HCT116 (cell line): ENCODE results near the gene RAPGEF1. TPM values are rescaled to one million over a fixed set of nuclear protein-coding genes. Genes with fewer than 3 reads are reported as not detected.

Experiments used
- ATAC-seq: fragments of 200-7000 bp; cut with Tn5 transposase; 2 replicates; pipeline ENCODE4 v1.9.1; 2020; ENCODE audit warnings: mild to moderate bottlenecking, moderate library complexity
- BruUV-seq: library from RNA; stranded (reverse); fragments of 400-500 nt; replicated peaks from 2 replicates; lab custom pipeline; 2021; lab: Mats Ljungman, UMichigan
- CTCF ChIA-PET: fragments of 300-600 bp; sonication (Branson Sonifier 250); formaldehyde crosslinking; loops from one replicate; lab custom pipeline; 2021; ENCODE audit warnings: antibody characterized with exemption; lab: Charles Lee
- POLR2A ChIA-PET: fragments of 300-600, 350-600 bp; sonication (Branson Sonifier 250); formaldehyde crosslinking; loops from one replicate; lab custom pipeline; 2021; ENCODE audit warnings: antibody characterized with exemption; lab: Charles Lee
- RAD21 ChIA-PET, 2 experiments: fragments of 300-600 bp; sonication (Branson Sonifier 250); formaldehyde crosslinking; loops; one replicate each; lab custom pipeline; 2023; ENCODE audit warnings: low total read pairs in 2 of 2; ENCODE audit not compliant: uncharacterized antibody in 2 of 2, unreplicated experiment in 2 of 2, low non-redundant PET in 1 of 2; lab: Charles Lee
- DNase-seq: peaks from one replicate; pipeline ENCODE4 v3.0.0-alpha.2; 2010; ENCODE audit warnings: low read depth, low spot score
- H2AFZ ChIP-seq: fragments of 200-600 bp; shearing (Covaris generic), sonication (generic); 2 replicates; pipeline ENCODE4 v1.6.1; 2017; ENCODE audit warnings: low read depth, mixed run types, mixed read lengths, antibody characterized with exemption, low read length; ENCODE audit not compliant: poor library complexity, severe bottlenecking
- H3K27ac ChIP-seq: 2 replicates; pipeline ENCODE4 v1.5.1; 2012; ENCODE audit warnings: low read depth, low read length
- H3K27me3 ChIP-seq: fragments of 200-600 bp; sonication (generic); 2 replicates; pipeline ENCODE4 v1.6.1; 2016; ENCODE audit warnings: mixed run types, low read length, mixed read lengths; ENCODE audit not compliant: insufficient read depth
- H3K36me3 ChIP-seq, 2 experiments: fragments of 200-500 bp in 1 of 2; fragments of 200-600 bp in 1 of 2; sonication (Bioruptor generic) in 1 of 2; sonication (generic) in 1 of 2; 2 replicates each; pipeline versions ENCODE4 v1.5.1 to v1.6.1; 2014 to 2016; ENCODE audit warnings: low read length in 2 of 2, inconsistent platforms in 1 of 2, mixed read lengths in 1 of 2, mixed run types in 1 of 2; ENCODE audit not compliant: insufficient read depth in 2 of 2, control insufficient read depth in 1 of 2
- H3K4me1 ChIP-seq, 2 experiments: fragments of 200-600 bp in 1 of 2; sonication (generic) in 1 of 2; 2 replicates each; pipeline versions ENCODE4 v1.5.1 to v1.6.1; 2012 to 2017; ENCODE audit warnings: low read length in 2 of 2, inconsistent platforms in 1 of 2, mild to moderate bottlenecking in 1 of 2, mixed read lengths in 1 of 2, mixed run types in 1 of 2, moderate library complexity in 1 of 2; ENCODE audit not compliant: insufficient read depth in 2 of 2, control insufficient read depth in 1 of 2
- H3K4me2 ChIP-seq: fragments of 200-600 bp; sonication (generic); 2 replicates; pipeline ENCODE4 v1.6.1; 2017; ENCODE audit warnings: mixed run types, low read length, mixed read lengths
- H3K4me3 ChIP-seq, 2 experiments: fragments of 200-600 bp in 1 of 2; sonication (generic) in 1 of 2; replicated peaks in 1 of 2; 2 replicates each; pipeline ENCODE4 v1.5.1; 2011 to 2016; ENCODE audit warnings: low read length in 2 of 2, control low read depth in 1 of 2, low read depth in 1 of 2, mild to moderate bottlenecking in 1 of 2, mixed read lengths in 1 of 2, mixed run types in 1 of 2
- H3K79me2 ChIP-seq: fragments of 200-600 bp; sonication (generic); 2 replicates; pipeline ENCODE4 v1.6.1; 2017; ENCODE audit warnings: mild to moderate bottlenecking, mixed run types, low read length, moderate library complexity, mixed read lengths; ENCODE audit not compliant: insufficient read depth
- H3K9ac ChIP-seq: fragments of 200-600 bp; sonication (generic); 2 replicates; pipeline ENCODE4 v1.6.1; 2016; ENCODE audit warnings: low read length, mixed read lengths
- H3K9me2 ChIP-seq: fragments of 200-600 bp; sonication (generic), shearing (Covaris generic); 2 replicates; pipeline ENCODE4 v1.6.1; 2017; ENCODE audit warnings: mixed run types, mild to moderate bottlenecking, moderate library complexity; ENCODE audit not compliant: insufficient read depth
- H3K9me3 ChIP-seq, 2 experiments: fragments of 200-500 bp in 1 of 2; fragments of 200-600 bp in 1 of 2; sonication (Bioruptor generic) in 1 of 2; sonication (generic) in 1 of 2; 2 replicates each; pipeline ENCODE4 v1.6.1; 2014 to 2017; ENCODE audit warnings: low read length in 2 of 2, mixed read lengths in 2 of 2, inconsistent platforms in 1 of 2, low read depth in 1 of 2, mild to moderate bottlenecking in 1 of 2, mixed run types in 1 of 2, moderate library complexity in 1 of 2; ENCODE audit not compliant: control insufficient read depth in 1 of 2, insufficient read depth in 1 of 2
- H4K20me1 ChIP-seq: fragments of 200-600 bp; sonication (generic), shearing (Covaris generic); 2 replicates; pipeline ENCODE4 v1.6.1; 2017; ENCODE audit warnings: mixed run types, mild to moderate bottlenecking, moderate library complexity; ENCODE audit not compliant: insufficient read depth
- CBX3 ChIP-seq: IDR thresholded peaks from 2 replicates; pipeline ENCODE4 v1.6.1; 2012; ENCODE audit warnings: low read depth
- CEBPB ChIP-seq: IDR thresholded peaks from 2 replicates; pipeline ENCODE4 v1.6.1; 2012; ENCODE audit warnings: low read depth
- EGR1 ChIP-seq: IDR thresholded peaks from 2 replicates; pipeline ENCODE4 v1.6.1; 2012; ENCODE audit warnings: low read depth
- ELF1 ChIP-seq: IDR thresholded peaks from 2 replicates; pipeline ENCODE4 v1.6.1; 2012; ENCODE audit warnings: low read depth, borderline replicate concordance
- EZH2 ChIP-seq: fragments of 200-600 bp; sonication (generic); IDR thresholded peaks from 2 replicates; pipeline ENCODE4 v1.6.1; 2017; ENCODE audit warnings: antibody characterized with exemption, mixed run types
- EZH2phosphoT487 ChIP-seq: fragments of 200-600 bp; IDR thresholded peaks from 2 replicates; pipeline ENCODE4 v1.6.1; 2018; ENCODE audit warnings: antibody characterized with exemption, borderline replicate concordance
- JUND ChIP-seq: IDR thresholded peaks from 2 replicates; pipeline ENCODE4 v1.6.1; 2012
- POLR2A ChIP-seq: IDR thresholded peaks from 2 replicates; pipeline ENCODE4 v1.7.0; 2011; ENCODE audit warnings: borderline replicate concordance; ENCODE audit not compliant: insufficient read depth, insufficient read length; ENCODE audit errors: extremely low read depth
- POLR2AphosphoS5 ChIP-seq: IDR thresholded peaks from 2 replicates; pipeline ENCODE4 v1.6.1; 2011; ENCODE audit warnings: mild to moderate bottlenecking, low read depth, low read length, moderate library complexity
- RAD21 ChIP-seq: IDR thresholded peaks from 2 replicates; pipeline ENCODE4 v1.6.1; 2012; ENCODE audit warnings: low read depth, mild to moderate bottlenecking
- SIN3A ChIP-seq: IDR thresholded peaks from 2 replicates; pipeline ENCODE4 v1.6.1; 2012; ENCODE audit warnings: low read depth
- SRF ChIP-seq: IDR thresholded peaks from 2 replicates; pipeline ENCODE4 v1.6.1; 2012; ENCODE audit warnings: low read depth
- TCF7L2 ChIP-seq: IDR thresholded peaks from 2 replicates; pipeline ENCODE4 v1.7.0; 2011; ENCODE audit warnings: borderline replicate concordance, inconsistent platforms; ENCODE audit not compliant: insufficient read depth, insufficient read length; ENCODE audit errors: extremely low read depth
- ZFX ChIP-seq: fragments of 450-650 bp; IDR thresholded peaks from 2 replicates; pipeline ENCODE4 v1.6.1; 2017
- ZNF274 ChIP-seq: fragments of 200-500 bp; sonication (Bioruptor generic); IDR thresholded peaks from 2 replicates; pipeline ENCODE4 v1.6.1; 2014; ENCODE audit warnings: mild to moderate bottlenecking, low read depth, low read length, inconsistent platforms
- intact Hi-C: fragments of 100-400 bp; cut with micrococcal nuclease; formaldehyde crosslinking; loops from 2 replicates; pipeline ENCODE4 v1.10.0; 2022
- total RNA-seq: library from RNA; stranded (reverse); gene quantifications from one replicate; pipeline ENCODE4 v1.2.1, GENCODE V29; 2021; ENCODE audit not compliant: unreplicated experiment
- TF ChIP-seq, protein P1 (sequence below), 3 experiments: fragments of 200-600 bp in 1 of 3; sonication (generic) in 1 of 3; IDR thresholded peaks in 2 of 3; conservative IDR thresholded peaks in 1 of 3; 2 replicates each; pipeline ENCODE4 v1.5.1; 2012 to 2017; ENCODE audit warnings: low read depth in 2 of 3, low read length in 2 of 3, antibody characterized with exemption in 1 of 3, borderline replicate concordance in 1 of 3, control low read depth in 1 of 3, mild to moderate bottlenecking in 1 of 3, mixed read lengths in 1 of 3, mixed run types in 1 of 3, moderate library complexity in 1 of 3; ENCODE audit not compliant: insufficient read depth in 1 of 3
- TF ChIP-seq, protein P2 (sequence below): IDR thresholded peaks from 2 replicates; pipeline ENCODE4 v1.6.1; 2012; ENCODE audit warnings: low read depth
- TF ChIP-seq, protein P3 (sequence below): IDR thresholded peaks from 2 replicates; pipeline ENCODE4 v1.6.1; 2012
- TF ChIP-seq, protein P4 (sequence below): IDR thresholded peaks from 2 replicates; pipeline ENCODE4 v1.6.1; 2011; ENCODE audit warnings: mild to moderate bottlenecking, low read length, moderate library complexity; ENCODE audit not compliant: insufficient replicate concordance; ENCODE audit errors: extremely low read depth

RAPGEF1 gene
- total RNA-seq, 1 experiment from 2014 or later = 43.0 TPM

DNA sequence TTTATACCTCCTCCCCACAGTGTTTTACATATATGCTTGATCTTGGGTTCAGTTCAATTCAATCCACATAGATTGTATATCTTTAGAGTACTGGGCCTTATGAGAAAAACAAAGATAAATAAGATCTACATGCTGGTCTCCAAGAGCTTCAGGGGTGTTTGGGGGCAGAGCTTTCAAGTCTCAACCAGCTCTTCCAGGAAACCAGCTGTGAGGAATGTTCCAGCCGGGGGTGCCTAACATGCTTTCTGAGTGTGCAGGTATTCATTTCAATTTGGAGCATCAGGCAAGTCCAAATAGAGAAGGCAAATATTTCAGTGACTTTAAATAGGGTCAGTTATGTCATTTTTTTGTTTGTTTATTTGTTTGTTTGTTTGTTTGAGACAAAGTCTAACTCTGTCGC is 5.7 kb upstream of the RAPGEF1 start:
- intact Hi-C loops = no loop called here
- no peaks in the 10 kb centered on the region for H3K79me2 ChIP-seq
- no peak overlapping the region for H3K4me3 ChIP-seq
- no peaks in the 10 kb centered on the region for H3K27me3 ChIP-seq
- no peaks in the 10 kb centered on the region for H3K9me2 ChIP-seq
- CTCF ChIA-PET = interaction anchor here (1.4 to 1.7 kb wide), 2 partner anchors 10 to 155 kb away, joined by 4 to 5 read pairs; no protein-coding TSS in a partner anchor
- H3K36me3 ChIP-seq = no peaks in the 10 kb centered on the region
- ATAC-seq (no peak), DNase-seq (no peak)
- H3K9me3 ChIP-seq = 0 out of 4 replicates have a peak, but pooled peaks cover 0 to 3% of the 10 kb centered on the region in 2 experiments
- no peak overlapping the region for H2AFZ ChIP-seq
- POLR2A ChIA-PET = no interaction called here
- TF ChIP-seq ZNF274 = no peak
- TF ChIP-seq, protein P1, sequence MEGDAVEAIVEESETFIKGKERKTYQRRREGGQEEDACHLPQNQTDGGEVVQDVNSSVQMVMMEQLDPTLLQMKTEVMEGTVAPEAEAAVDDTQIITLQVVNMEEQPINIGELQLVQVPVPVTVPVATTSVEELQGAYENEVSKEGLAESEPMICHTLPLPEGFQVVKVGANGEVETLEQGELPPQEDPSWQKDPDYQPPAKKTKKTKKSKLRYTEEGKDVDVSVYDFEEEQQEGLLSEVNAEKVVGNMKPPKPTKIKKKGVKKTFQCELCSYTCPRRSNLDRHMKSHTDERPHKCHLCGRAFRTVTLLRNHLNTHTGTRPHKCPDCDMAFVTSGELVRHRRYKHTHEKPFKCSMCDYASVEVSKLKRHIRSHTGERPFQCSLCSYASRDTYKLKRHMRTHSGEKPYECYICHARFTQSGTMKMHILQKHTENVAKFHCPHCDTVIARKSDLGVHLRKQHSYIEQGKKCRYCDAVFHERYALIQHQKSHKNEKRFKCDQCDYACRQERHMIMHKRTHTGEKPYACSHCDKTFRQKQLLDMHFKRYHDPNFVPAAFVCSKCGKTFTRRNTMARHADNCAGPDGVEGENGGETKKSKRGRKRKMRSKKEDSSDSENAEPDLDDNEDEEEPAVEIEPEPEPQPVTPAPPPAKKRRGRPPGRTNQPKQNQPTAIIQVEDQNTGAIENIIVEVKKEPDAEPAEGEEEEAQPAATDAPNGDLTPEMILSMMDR (IDR thresholded peaks at IDR 0.05 in 2 of 3, conservative IDR thresholded peaks at IDR 0.05 in 1 of 3; ENCODE audit: borderline replicate concordance in 1 of 3, insufficient read depth in 1 of 3, low read depth in 2 of 3, low read length in 2 of 3) = no peak
- no peak for TF ChIP-seq ZFX
- TF ChIP-seq, protein P2, sequence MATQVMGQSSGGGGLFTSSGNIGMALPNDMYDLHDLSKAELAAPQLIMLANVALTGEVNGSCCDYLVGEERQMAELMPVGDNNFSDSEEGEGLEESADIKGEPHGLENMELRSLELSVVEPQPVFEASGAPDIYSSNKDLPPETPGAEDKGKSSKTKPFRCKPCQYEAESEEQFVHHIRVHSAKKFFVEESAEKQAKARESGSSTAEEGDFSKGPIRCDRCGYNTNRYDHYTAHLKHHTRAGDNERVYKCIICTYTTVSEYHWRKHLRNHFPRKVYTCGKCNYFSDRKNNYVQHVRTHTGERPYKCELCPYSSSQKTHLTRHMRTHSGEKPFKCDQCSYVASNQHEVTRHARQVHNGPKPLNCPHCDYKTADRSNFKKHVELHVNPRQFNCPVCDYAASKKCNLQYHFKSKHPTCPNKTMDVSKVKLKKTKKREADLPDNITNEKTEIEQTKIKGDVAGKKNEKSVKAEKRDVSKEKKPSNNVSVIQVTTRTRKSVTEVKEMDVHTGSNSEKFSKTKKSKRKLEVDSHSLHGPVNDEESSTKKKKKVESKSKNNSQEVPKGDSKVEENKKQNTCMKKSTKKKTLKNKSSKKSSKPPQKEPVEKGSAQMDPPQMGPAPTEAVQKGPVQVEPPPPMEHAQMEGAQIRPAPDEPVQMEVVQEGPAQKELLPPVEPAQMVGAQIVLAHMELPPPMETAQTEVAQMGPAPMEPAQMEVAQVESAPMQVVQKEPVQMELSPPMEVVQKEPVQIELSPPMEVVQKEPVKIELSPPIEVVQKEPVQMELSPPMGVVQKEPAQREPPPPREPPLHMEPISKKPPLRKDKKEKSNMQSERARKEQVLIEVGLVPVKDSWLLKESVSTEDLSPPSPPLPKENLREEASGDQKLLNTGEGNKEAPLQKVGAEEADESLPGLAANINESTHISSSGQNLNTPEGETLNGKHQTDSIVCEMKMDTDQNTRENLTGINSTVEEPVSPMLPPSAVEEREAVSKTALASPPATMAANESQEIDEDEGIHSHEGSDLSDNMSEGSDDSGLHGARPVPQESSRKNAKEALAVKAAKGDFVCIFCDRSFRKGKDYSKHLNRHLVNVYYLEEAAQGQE = no peak
- TF ChIP-seq, protein P3, sequence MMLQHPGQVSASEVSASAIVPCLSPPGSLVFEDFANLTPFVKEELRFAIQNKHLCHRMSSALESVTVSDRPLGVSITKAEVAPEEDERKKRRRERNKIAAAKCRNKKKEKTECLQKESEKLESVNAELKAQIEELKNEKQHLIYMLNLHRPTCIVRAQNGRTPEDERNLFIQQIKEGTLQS = no peak
- TF ChIP-seq EZH2phosphoT487 = no peak
- no peak for TF ChIP-seq CBX3
- TF ChIP-seq EZH2 = no peak
- TF ChIP-seq TCF7L2 = no peak
- no peak for TF ChIP-seq POLR2A
- TF ChIP-seq SIN3A = no peak
- TF ChIP-seq ELF1 = no peak
- TF ChIP-seq CEBPB = no peak
- TF ChIP-seq RAD21 = no peak
- TF ChIP-seq, protein P4, sequence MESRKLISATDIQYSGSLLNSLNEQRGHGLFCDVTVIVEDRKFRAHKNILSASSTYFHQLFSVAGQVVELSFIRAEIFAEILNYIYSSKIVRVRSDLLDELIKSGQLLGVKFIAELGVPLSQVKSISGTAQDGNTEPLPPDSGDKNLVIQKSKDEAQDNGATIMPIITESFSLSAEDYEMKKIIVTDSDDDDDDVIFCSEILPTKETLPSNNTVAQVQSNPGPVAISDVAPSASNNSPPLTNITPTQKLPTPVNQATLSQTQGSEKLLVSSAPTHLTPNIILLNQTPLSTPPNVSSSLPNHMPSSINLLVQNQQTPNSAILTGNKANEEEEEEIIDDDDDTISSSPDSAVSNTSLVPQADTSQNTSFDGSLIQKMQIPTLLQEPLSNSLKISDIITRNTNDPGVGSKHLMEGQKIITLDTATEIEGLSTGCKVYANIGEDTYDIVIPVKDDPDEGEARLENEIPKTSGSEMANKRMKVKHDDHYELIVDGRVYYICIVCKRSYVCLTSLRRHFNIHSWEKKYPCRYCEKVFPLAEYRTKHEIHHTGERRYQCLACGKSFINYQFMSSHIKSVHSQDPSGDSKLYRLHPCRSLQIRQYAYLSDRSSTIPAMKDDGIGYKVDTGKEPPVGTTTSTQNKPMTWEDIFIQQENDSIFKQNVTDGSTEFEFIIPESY = no peak
- no peak for TF ChIP-seq EGR1
- no peak for TF ChIP-seq SRF
- no peak for TF ChIP-seq POLR2AphosphoS5
- no peak for TF ChIP-seq JUND
- BruUV-seq = no TSS peak
- RAD21 ChIA-PET = no interaction called here
- H3K9ac ChIP-seq = no peak overlapping the region
- no peak overlapping the region for H3K4me2 ChIP-seq
- H3K27ac ChIP-seq = no peak overlapping the region
- H3K4me1 ChIP-seq = no peaks in the 10 kb centered on the region
- no peaks in the 10 kb centered on the region for H4K20me1 ChIP-seq
